ENCODE measurements around the gene RABGEF1. TPM values are rescaled to one million over a fixed set of nuclear protein-coding genes. Genes with fewer than 3 reads are reported as not detected.
A peak's percentile ranks its signal among the peaks of the same experiment; 100 is the strongest.
"Not testable (repeated sequence)": the region's sequence is repeated elsewhere in the genome, so short reads cannot be mapped to it uniquely, and the experiment has no call there.

RABGEF1 gene
- total RNA-seq, 2 donors from 2014 or later, result 25.3 to 27.1 TPM

- DNase-seq (no peak), ATAC-seq (no peak)
- intact Hi-C loops (cut with DNase I, micrococcal nuclease), result no loop called here
Observed at GRCh38 chr7:66781408-66782090, 41.0 kb downstream of the RABGEF1 start.

- peak; percentile 26 for ATAC-seq
- intact Hi-C loops (cut with DNase I, micrococcal nuclease), result not testable (repeated sequence)
Observed at GRCh38 chr7:66782875-66783274, 42.3 kb downstream of the RABGEF1 start.

GRCh38 chr7:66783887-66784595 is 43.5 kb downstream of the RABGEF1 start:
- DNase-seq; intact Hi-C loops (cut with DNase I, micrococcal nuclease); ATAC-seq: not testable (repeated sequence)

More at GRCh38 chr7:66782875-66783274, 42.3 kb downstream of the RABGEF1 start:
- DNase-seq, result not testable (repeated sequence)

- DNase-seq (no peak), ATAC-seq (no peak)
- intact Hi-C loops (cut with DNase I, micrococcal nuclease), result no loop called here
Observed at GRCh38 chr7:66790196-66790595, 49.7 kb downstream of the RABGEF1 start.

- DNase-seq (no peak), ATAC-seq (no peak)
- intact Hi-C loops (cut with DNase I, micrococcal nuclease), result no loop called here
Observed at GRCh38 chr7:66790725-66791124, 50.2 kb downstream of the RABGEF1 start.

- ATAC-seq, result no peak
- DNase-seq, result no peak
- intact Hi-C loops (cut with DNase I, micrococcal nuclease), result no loop called here
Observed at GRCh38 chr7:66800591-66800990, 60.1 kb downstream of the RABGEF1 start.

- no peak for ATAC-seq
- intact Hi-C loops (cut with DNase I, micrococcal nuclease), result no loop called here
- no peak for DNase-seq
Observed at GRCh38 chr7:66804001-66804400, 63.5 kb downstream of the RABGEF1 start.

GRCh38 chr7:66807736-66808135 is 67.2 kb downstream of the RABGEF1 start:
- intact Hi-C loops (cut with DNase I, micrococcal nuclease), result no loop called here
- DNase-seq (no peak), ATAC-seq (no peak)

- ATAC-seq (no peak), DNase-seq (no peak)
- intact Hi-C loops (cut with DNase I, micrococcal nuclease), result no loop called here
Observed at GRCh38 chr7:66810716-66811115, 70.2 kb downstream of the RABGEF1 start.

- ATAC-seq; intact Hi-C loops (cut with DNase I, micrococcal nuclease); DNase-seq: not testable (repeated sequence)
Observed at GRCh38 chr7:66815186-66815875, 74.8 kb downstream of the RABGEF1 start.

- intact Hi-C loops (cut with DNase I, micrococcal nuclease), result no loop called here
- DNase-seq, result no peak
- ATAC-seq, result no peak
Observed at GRCh38 chr7:66815951-66816350, 75.4 kb downstream of the RABGEF1 start.

DNA sequence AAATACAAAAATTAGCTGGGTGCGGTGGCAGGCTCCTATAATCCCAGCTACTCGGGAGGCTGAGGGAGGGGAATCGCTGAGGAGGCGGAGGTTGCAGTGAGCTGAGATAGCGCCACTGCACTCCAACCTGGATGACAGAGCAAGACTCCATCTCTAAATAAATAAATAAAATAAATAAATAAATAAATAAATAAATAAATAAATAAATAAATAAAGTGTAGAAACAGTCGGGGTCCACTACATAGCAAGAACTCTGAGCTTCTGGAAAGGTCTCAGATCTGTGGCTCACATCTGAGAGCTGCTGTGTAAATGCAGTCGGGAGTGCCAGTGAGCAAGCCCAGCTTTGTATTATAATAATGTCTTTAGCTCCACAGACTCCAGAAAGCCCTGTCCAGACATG is 76.1 kb downstream of the RABGEF1 start:
- ATAC-seq; intact Hi-C loops (cut with DNase I, micrococcal nuclease): not testable (repeated sequence)

GRCh38 chr7:66817208-66817795 is 76.8 kb downstream of the RABGEF1 start:
- peak; percentile 54 for ATAC-seq
- intact Hi-C loops (cut with DNase I, micrococcal nuclease); DNase-seq: not testable (repeated sequence)

More for the DNA sequence above, 76.1 kb downstream of the RABGEF1 start:
- DNase-seq, result not testable (repeated sequence)

- DNase-seq; ATAC-seq; intact Hi-C loops (cut with DNase I, micrococcal nuclease): not testable (repeated sequence)
Observed at GRCh38 chr7:66817956-66818355, 77.4 kb downstream of the RABGEF1 start.

DNA sequence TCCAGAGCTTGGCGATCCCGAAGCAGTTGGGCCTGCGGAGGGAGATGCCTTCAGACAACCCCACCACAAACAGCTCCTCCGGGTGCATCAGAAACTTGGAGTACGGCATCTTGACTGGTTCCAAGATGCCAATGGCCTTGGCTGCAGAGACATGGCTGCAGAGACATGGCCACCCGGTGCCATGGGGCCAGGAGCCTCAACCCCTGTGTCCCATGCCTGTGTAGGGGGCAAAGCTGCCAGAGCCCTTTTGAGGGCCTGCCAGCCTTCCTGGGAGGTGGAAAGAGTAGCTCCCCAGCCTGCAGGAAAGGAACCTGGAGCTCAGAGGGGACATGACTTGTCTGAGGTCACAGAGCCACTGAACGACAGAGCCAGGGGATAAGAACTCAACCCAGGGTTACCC is 83.5 kb downstream of the RABGEF1 start:
- intact Hi-C loops (cut with DNase I, micrococcal nuclease), result no loop called here
- DNase-seq (no peak), ATAC-seq (no peak)

GRCh38 chr7:66825538-66825937 is 85.0 kb downstream of the RABGEF1 start:
- DNase-seq, result peak in 1 of 2 donors; percentile 33
- ATAC-seq, result peak; percentile 52
- intact Hi-C loops (cut with DNase I, micrococcal nuclease), result not testable (repeated sequence)

- ATAC-seq (no peak), DNase-seq (no peak)
- intact Hi-C loops (cut with DNase I, micrococcal nuclease), result no loop called here
Observed at GRCh38 chr7:66826649-66827048, 86.1 kb downstream of the RABGEF1 start.

GRCh38 chr7:66830976-66831375 is 90.4 kb downstream of the RABGEF1 start:
- ATAC-seq; DNase-seq; intact Hi-C loops (cut with DNase I, micrococcal nuclease): not testable (repeated sequence)
